Measurements from ENCODE around the gene TBC1D8.

- TF ChIP-seq CTCF (IDR thresholded peaks at IDR 0.05; ENCODE audit: low read depth, low read length), result no peak
- TF ChIP-seq POLR2A (IDR thresholded peaks at IDR 0.05; ENCODE audit: extremely low read depth, insufficient read length), result no peak
- no peak for TF ChIP-seq MYC (IDR thresholded peaks at IDR 0.05; ENCODE audit: low read depth, low read length)
- TF ChIP-seq MAX (IDR thresholded peaks at IDR 0.05; ENCODE audit: low read depth, low read length), result no peak
Observed at GRCh38 chr2:100990650-100991403, 160.4 kb downstream of the TBC1D8 start.

Measured in NB4 (cell line).